ENCODE data around the gene SOCS1. TPM values are rescaled to one million over a fixed set of nuclear protein-coding genes. Genes with fewer than 3 reads are reported as not detected.

SOCS1 gene
- total RNA-seq, 6 experiments from 2014 or later = 3.8 to 6.7 (median 5.9) TPM

- H3K36me3 Mint-ChIP-seq (ENCODE audit: low read depth) = peaks cover 21% of the 10 kb centered on the region
- H3K4me3 Mint-ChIP-seq = no peak overlapping the region
- peaks cover 2% of the 10 kb centered on the region; the same call in 1 of the 2 replicates for H3K27me3 Mint-ChIP-seq (ENCODE audit: insufficient read depth)
- TF ChIP-seq CTCF (IDR thresholded peaks at IDR 0.05) = no peak
- peaks cover 32% of the 10 kb centered on the region for H3K9me3 Mint-ChIP-seq
- no peak overlapping the region for H3K27ac Mint-ChIP-seq
- no peak for DNase-seq
- no peaks in the 10 kb centered on the region for H3K4me1 Mint-ChIP-seq (ENCODE audit: low read depth)
Measured at GRCh38 chr16:11219178-11219577, 36.8 kb downstream of the SOCS1 start.

GRCh38 chr16:11218604-11218962 lies 37.4 kb downstream of the SOCS1 start:
- Mint-ChIP-seq H3K4me3 (no peak overlapping the region), H3K9me3 (peaks cover 32% of the 10 kb centered on the region), H3K4me1 (ENCODE audit: low read depth) (no peaks in the 10 kb centered on the region), H3K27me3 (ENCODE audit: insufficient read depth) (no peaks in the 10 kb centered on the region; the same call in 1 of the 2 replicates), H3K36me3 (ENCODE audit: low read depth) (peaks cover 21% of the 10 kb centered on the region), H3K27ac (no peak overlapping the region)
- DNase-seq = no peak
- peak; percentile 77 for TF ChIP-seq CTCF (IDR thresholded peaks at IDR 0.05)

GRCh38 chr16:11217651-11218603 lies 38.1 kb downstream of the SOCS1 start:
- no peak for DNase-seq
- H3K4me1 Mint-ChIP-seq (ENCODE audit: low read depth) = no peaks in the 10 kb centered on the region
- no peak for TF ChIP-seq CTCF (IDR thresholded peaks at IDR 0.05)
- H3K36me3 Mint-ChIP-seq (ENCODE audit: low read depth) = peaks cover 21% of the 10 kb centered on the region
- no peaks in the 10 kb centered on the region; the same call in 1 of the 2 replicates for H3K27me3 Mint-ChIP-seq (ENCODE audit: insufficient read depth)
- H3K27ac Mint-ChIP-seq = no peak overlapping the region
- H3K9me3 Mint-ChIP-seq = peaks cover 32% of the 10 kb centered on the region
- H3K4me3 Mint-ChIP-seq = no peak overlapping the region

- Mint-ChIP-seq H3K4me3 (no peak overlapping the region), H3K36me3 (ENCODE audit: low read depth) (peaks cover 21% of the 10 kb centered on the region), H3K27ac (no peak overlapping the region), H3K9me3 (peaks cover 32% of the 10 kb centered on the region), H3K4me1 (ENCODE audit: low read depth) (no peaks in the 10 kb centered on the region), H3K27me3 (ENCODE audit: insufficient read depth) (peaks cover 1% of the 10 kb centered on the region)
- no peak for TF ChIP-seq CTCF (IDR thresholded peaks at IDR 0.05)
- DNase-seq = no peak
Measured at GRCh38 chr16:11215935-11216556, 40.0 kb downstream of the SOCS1 start.

- no peaks in the 10 kb centered on the region for H3K4me1 Mint-ChIP-seq (ENCODE audit: low read depth)
- no peak overlapping the region for H3K4me3 Mint-ChIP-seq
- H3K9me3 Mint-ChIP-seq = peaks cover 26% of the 10 kb centered on the region
- no peak for TF ChIP-seq CTCF (IDR thresholded peaks at IDR 0.05)
- H3K36me3 Mint-ChIP-seq (ENCODE audit: low read depth) = peaks cover 16% of the 10 kb centered on the region
- peaks cover 1% of the 10 kb centered on the region for H3K27me3 Mint-ChIP-seq (ENCODE audit: insufficient read depth)
- H3K27ac Mint-ChIP-seq = no peak overlapping the region
- no peak for DNase-seq
Measured at GRCh38 chr16:11213799-11214198, 42.2 kb downstream of the SOCS1 start.

Measured in HFFc6 (cell line).